Glutamatergic neuron (in vitro differentiated cells): ENCODE data around the gene SCRN1. TPM values are rescaled to one million over a fixed set of nuclear protein-coding genes. Genes with fewer than 3 reads are reported as not detected.
"Not testable (repeated sequence)": the region's sequence is repeated elsewhere in the genome, so short reads cannot be mapped to it uniquely, and the experiment has no call there.

Source experiments
- DNase-seq: peaks from one replicate; pipeline ENCODE4 v3.0.0; 2022
- H3K27ac Mint-ChIP-seq: one replicate; pipeline ENCODE4 v1.8.0; 2020; ENCODE audit warnings: mild to moderate bottlenecking, mixed read lengths, inconsistent platforms; ENCODE audit not compliant: unreplicated experiment
- H3K27me3 Mint-ChIP-seq: one replicate; pipeline ENCODE4 v1.8.0; 2020; ENCODE audit warnings: mild to moderate bottlenecking, moderate library complexity, mixed read lengths, inconsistent platforms; ENCODE audit not compliant: unreplicated experiment
- H3K36me3 Mint-ChIP-seq: one replicate; pipeline ENCODE4 v1.8.0; 2020; ENCODE audit warnings: mild to moderate bottlenecking, mixed read lengths, inconsistent platforms; ENCODE audit not compliant: unreplicated experiment
- H3K4me1 Mint-ChIP-seq: one replicate; pipeline ENCODE4 v1.8.0; 2020; ENCODE audit warnings: mild to moderate bottlenecking, low read depth, mixed read lengths, inconsistent platforms; ENCODE audit not compliant: unreplicated experiment
- H3K4me3 Mint-ChIP-seq: one replicate; pipeline ENCODE4 v1.8.0; 2020; ENCODE audit warnings: mild to moderate bottlenecking, mixed read lengths, inconsistent platforms; ENCODE audit not compliant: unreplicated experiment
- H3K9me3 Mint-ChIP-seq: one replicate; pipeline ENCODE4 v1.8.0; 2020; ENCODE audit warnings: mild to moderate bottlenecking, moderate library complexity, mixed read lengths, inconsistent platforms; ENCODE audit not compliant: unreplicated experiment
- total RNA-seq: library from RNA; stranded (reverse); fragmentation: NEBNext Ultra II Directional; extraction: Animal tissue kit (Norgen Biotek cat#: 25700); gene quantifications from one replicate; pipeline ENCODE4 v1.2.1, GENCODE V29; 2021; ENCODE audit not compliant: unreplicated experiment
- TF ChIP-seq, protein P1 (sequence below): fragments of 200-600 bp; sonication (generic); IDR thresholded peaks from one replicate; pipeline ENCODE4 v1.5.0; 2021; ENCODE audit not compliant: partially characterized antibody, unreplicated experiment

The SCRN1 gene
- total RNA-seq, 1 donor from 2014 or later: 168 TPM

DNA sequence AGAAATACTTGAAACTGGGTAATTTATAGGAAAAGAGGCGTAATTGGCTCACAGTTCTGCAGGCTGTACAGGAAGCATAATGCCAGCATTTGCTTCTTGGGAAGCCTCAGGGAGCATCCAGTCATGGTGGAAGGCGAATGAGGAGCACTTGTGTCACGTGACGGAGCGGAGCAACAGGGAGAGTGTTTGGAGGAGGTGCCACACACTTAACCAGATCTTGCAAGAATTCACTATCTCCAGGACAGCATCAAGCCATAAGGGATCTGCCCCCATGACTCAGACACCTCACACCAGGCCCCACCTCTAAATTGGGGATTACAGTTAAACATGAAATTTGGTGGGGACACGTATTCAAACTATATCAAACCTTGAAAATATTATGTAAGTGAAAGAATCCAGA is 94.0 kb downstream of the SCRN1 start:
- DNase-seq: no peak
- H3K4me3 Mint-ChIP-seq: no peak overlapping the region
- H3K9me3 Mint-ChIP-seq: peaks cover 3% of the 10 kb centered on the region
- H3K27ac Mint-ChIP-seq: no peak overlapping the region
- TF ChIP-seq, protein P1, sequence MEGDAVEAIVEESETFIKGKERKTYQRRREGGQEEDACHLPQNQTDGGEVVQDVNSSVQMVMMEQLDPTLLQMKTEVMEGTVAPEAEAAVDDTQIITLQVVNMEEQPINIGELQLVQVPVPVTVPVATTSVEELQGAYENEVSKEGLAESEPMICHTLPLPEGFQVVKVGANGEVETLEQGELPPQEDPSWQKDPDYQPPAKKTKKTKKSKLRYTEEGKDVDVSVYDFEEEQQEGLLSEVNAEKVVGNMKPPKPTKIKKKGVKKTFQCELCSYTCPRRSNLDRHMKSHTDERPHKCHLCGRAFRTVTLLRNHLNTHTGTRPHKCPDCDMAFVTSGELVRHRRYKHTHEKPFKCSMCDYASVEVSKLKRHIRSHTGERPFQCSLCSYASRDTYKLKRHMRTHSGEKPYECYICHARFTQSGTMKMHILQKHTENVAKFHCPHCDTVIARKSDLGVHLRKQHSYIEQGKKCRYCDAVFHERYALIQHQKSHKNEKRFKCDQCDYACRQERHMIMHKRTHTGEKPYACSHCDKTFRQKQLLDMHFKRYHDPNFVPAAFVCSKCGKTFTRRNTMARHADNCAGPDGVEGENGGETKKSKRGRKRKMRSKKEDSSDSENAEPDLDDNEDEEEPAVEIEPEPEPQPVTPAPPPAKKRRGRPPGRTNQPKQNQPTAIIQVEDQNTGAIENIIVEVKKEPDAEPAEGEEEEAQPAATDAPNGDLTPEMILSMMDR: no peak
- peaks cover 1% of the 10 kb centered on the region for H3K4me1 Mint-ChIP-seq
- peaks cover 16% of the 10 kb centered on the region for H3K36me3 Mint-ChIP-seq
- H3K27me3 Mint-ChIP-seq: peaks cover 3% of the 10 kb centered on the region

DNA sequence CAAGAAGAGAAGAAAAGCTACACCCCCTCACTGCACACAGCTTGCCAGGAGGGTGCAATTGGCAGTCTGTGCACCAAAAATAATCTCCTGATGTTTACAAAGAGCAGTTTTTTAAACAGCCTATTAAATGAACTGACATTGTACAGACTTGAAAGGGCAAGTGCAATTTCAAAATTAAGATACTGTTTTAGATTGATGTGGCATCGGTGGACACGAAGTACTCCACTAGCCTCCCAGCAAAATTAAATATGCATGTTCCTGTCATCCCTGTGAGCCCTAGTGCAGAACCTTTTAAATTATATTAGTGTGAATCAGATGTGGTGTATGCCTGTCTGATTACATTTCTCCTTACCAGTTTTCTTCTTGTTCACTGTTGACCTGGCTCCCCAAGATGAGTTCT is 95.3 kb downstream of the SCRN1 start:
- Mint-ChIP-seq H3K27me3 (peaks cover 3% of the 10 kb centered on the region), H3K27ac (no peak overlapping the region), H3K9me3 (peaks cover 3% of the 10 kb centered on the region), H3K4me3 (no peak overlapping the region), H3K36me3 (peaks cover 15% of the 10 kb centered on the region), H3K4me1 (peaks cover 1% of the 10 kb centered on the region)
- DNase-seq: no peak
- TF ChIP-seq, protein P1: no peak

DNA sequence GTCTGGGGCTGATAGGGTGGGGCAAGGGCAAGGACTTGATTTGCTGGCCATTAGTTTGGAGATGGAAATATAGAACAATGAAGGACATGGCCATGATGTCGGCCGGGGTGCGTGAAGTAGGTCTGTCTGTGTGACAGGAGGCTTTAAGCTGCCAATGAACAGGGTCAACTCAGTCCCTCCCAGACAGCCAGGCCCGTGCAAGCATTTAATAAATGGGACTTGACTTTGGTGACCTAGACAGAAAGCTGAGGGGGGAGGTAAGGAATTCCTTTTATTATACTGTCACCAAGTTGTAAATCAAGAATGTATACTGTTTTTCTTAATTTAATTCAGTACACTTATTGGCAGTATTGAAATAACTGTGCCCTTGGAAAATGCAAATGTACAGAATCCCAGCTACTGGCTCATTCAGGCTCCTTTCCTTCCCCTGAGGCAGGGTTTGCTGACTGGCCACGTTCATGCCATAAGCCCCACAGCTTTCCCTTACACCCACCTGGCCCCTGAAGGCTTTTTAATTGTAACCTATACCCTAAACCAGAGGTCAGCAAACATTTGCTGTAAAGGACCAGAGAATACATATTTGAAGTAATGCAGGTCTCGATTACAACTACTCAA is 96.1 kb downstream of the SCRN1 start:
- Mint-ChIP-seq H3K4me3 (no peak overlapping the region), H3K9me3 (peaks cover 3% of the 10 kb centered on the region), H3K36me3 (peaks cover 9% of the 10 kb centered on the region), H3K27me3 (peaks cover 3% of the 10 kb centered on the region), H3K4me1 (peaks cover 1% of the 10 kb centered on the region), H3K27ac (no peak overlapping the region)
- TF ChIP-seq, protein P1: no peak
- DNase-seq: no peak

DNA sequence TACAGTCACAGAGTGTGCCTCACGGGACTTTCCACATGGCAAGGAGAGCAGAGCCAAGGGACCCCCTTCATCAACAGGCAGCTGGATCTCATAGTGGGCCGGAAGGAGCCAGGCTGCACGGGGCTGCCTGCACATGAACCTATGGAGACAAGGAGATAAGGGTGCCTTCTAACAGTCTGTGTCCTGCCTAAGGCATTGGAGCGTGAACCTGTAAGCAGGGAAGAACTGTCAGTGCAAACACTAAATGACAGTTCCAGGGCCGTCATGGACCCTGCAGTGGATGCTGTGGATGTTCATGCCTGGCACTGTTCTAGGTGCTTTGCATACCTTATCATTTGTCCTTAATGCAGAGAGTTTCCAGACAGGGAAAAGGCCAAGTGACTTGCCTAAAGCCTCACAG is 97.4 kb downstream of the SCRN1 start:
- no peak overlapping the region for H3K4me3 Mint-ChIP-seq
- H3K27me3 Mint-ChIP-seq: peaks cover 3% of the 10 kb centered on the region
- no peak overlapping the region for H3K27ac Mint-ChIP-seq
- TF ChIP-seq, protein P1: no peak
- H3K9me3 Mint-ChIP-seq: no peaks in the 10 kb centered on the region
- H3K36me3 Mint-ChIP-seq: peaks cover 6% of the 10 kb centered on the region
- DNase-seq: no peak
- H3K4me1 Mint-ChIP-seq: peaks cover 1% of the 10 kb centered on the region

DNA sequence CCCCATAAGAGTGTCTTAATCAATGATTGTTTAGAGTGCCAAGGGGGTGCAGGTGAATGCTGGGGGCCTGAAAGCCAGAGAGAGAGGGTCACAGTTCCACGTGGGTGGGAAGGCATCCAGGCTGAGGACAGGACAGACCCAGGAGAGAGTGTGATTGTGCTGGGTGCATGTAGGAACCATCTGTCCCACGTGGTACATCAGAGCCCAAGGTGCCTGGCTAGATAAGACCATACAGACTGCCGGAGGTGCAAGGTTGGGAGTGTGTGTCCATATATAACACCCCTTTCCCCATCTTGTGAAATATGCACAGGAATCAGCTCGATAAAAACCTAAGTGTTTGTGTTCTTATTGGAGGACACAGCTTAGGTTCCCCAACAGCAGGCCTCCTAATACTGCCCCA is 97.8 kb downstream of the SCRN1 start:
- no peak overlapping the region for H3K4me3 Mint-ChIP-seq
- no peaks in the 10 kb centered on the region for H3K9me3 Mint-ChIP-seq
- TF ChIP-seq, protein P1: no peak
- peaks cover 1% of the 10 kb centered on the region for H3K4me1 Mint-ChIP-seq
- peaks cover 6% of the 10 kb centered on the region for H3K36me3 Mint-ChIP-seq
- peaks cover 5% of the 10 kb centered on the region for H3K27me3 Mint-ChIP-seq
- DNase-seq: no peak
- H3K27ac Mint-ChIP-seq: no peak overlapping the region

DNA sequence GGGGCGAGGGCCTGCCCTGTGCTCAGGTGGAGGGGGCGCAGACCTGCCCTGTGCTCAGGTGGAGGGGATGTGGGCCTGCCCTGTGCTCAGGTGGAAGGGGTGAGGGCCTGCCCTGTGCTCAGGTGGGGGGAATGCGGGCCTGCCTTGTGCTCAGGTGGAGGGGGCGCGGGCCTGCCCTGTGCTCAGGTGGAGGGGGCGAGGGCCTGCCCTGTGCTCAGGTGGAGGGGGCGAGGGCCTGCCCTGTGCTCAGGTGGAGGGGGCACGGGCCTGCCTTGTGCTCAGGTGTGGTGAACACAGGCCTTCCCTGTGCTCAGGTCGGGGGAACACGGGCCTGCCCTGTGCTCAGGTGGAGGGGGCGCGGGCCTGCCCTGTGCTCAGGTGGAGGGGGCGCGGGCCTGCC is 98.8 kb downstream of the SCRN1 start:
- DNase-seq, H3K27me3 Mint-ChIP-seq: not testable (repeated sequence)

More for the DNA sequence above, 98.8 kb downstream of the SCRN1 start:
- H3K9me3 Mint-ChIP-seq, H3K4me1 Mint-ChIP-seq, H3K4me3 Mint-ChIP-seq, H3K27ac Mint-ChIP-seq, H3K36me3 Mint-ChIP-seq: not testable (repeated sequence)
